Smooth muscle cell of bladder (primary cell): Measurements from ENCODE around the gene RGS7. TPM values are rescaled to one million over a fixed set of nuclear protein-coding genes. Genes with fewer than 3 reads are reported as not detected.

Source experiments
- total RNA-seq: library from RNA; depleted of rRNA; stranded (reverse); fragments of >200 nt; gene quantifications from 2 replicates; pipeline ENCODE4 v1.2.3, GENCODE V29; 2014

RGS7 gene
- under 0.01 TPM in 2 replicates for total RNA-seq

DNA sequence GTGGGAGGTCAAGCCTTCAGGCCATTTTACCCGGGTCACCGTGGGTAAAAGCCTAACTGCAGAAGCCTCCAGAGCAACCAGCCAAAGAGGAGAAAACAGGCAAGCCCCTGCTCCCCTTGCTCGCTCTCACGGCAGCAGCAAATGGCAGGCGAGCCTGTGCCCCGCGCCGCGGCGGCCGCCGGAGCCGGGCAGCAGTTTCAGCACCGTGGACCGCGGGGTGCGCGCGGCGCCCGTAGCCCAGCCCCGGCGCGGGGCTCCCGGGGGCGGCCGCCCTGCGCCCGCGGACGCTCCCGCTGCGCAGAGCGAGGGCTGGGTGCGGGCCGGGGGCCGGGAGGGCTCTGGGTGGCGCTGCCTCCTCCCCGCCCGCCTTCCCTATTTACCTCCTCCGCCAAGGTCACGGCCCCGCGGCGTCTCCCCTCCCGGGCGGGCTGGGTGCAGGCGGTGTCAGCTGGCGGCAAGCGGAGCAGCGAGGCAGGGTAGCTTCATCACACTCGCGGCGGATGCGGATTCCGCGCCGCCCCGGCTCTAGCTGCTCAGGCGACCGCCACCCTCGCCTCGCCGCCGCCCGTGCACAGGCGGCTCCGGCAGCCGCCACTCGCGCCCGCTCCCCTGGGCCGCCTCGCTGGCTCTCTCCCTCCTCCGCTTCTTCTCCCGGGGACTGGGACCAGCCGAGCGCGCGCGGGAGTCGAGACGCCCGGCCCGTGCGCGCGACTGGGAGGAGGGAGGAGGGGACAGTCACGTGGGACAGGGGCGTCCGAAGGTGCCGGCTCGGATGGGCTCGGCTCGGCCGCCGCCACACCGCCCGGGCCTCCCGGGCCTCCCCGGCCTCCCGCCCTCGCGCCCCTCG is at the start of gene RGS7:
Gene RGS7, minus strand, starts transcription at position 687 of the 847 bp plus-strand sequence.

Other genes with a start within 250 kb of the RGS7 start
- 73.8 and 76.7 TPM in 2 replicates for gene FH, start 162.6 kb upstream of the RGS7 start, total RNA-seq
- gene KMO, start 175.2 kb upstream of the RGS7 start, total RNA-seq, result under 0.01 TPM in 1 of 2 replicates, not detected in the other